ENCODE results near the gene FARSA. TPM values are rescaled to one million over a fixed set of nuclear protein-coding genes. Genes with fewer than 3 reads are reported as not detected.
A peak's percentile ranks its signal among the peaks of the same experiment; 100 is the strongest.

Gene FARSA
- total RNA-seq, 1 experiment from 2014 or later = 194 TPM

DNA sequence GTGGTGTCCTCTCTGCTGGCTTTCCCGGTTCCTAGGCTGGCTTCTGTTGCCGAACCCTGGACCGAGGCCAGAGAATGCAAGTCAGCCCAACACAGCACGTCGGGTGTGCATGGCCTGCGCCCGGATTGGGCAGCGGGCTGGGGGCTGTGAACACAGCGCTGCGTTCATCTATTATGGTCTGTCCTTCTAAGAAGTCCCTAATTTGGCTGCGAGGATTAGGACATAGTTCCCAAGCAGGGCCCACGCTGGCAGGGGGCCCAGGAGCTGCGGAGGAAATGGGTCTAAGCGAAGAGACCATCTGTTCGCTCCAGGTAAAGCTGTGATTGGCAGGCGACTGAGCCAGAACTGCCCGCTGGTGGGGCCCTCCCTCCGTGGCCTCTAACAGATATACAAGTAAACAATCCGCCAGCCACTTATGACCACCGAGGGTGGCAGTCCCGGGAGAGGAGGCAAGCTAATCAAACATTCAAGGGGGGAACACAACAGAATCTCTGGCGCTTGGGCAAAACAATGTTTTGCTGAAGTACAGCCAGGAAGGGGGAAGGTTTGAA is 20.4 kb downstream of the FARSA start:
- H3K9me3 ChIP-seq (ENCODE audit: low read length) = no peaks in the 10 kb centered on the region
- peak overlapping the region; percentile 64 for H3K4me2 ChIP-seq (ENCODE audit: low read length)
- DNase-seq (peak; percentile 44), ATAC-seq (peak; percentile 70)
- H3K36me3 ChIP-seq (ENCODE audit: low read depth, low read length) = no peaks in the 10 kb centered on the region
- no peaks in the 10 kb centered on the region for H3K27me3 ChIP-seq (ENCODE audit: low read length)
- H3K4me1 ChIP-seq (ENCODE audit: insufficient read depth, low read length) = peaks cover 14% of the 10 kb centered on the region
- peaks cover 4% of the 10 kb centered on the region for H3F3A ChIP-seq (ENCODE audit: low read length, unreplicated experiment)
- H3K9ac ChIP-seq (ENCODE audit: low read length) = no peak overlapping the region
- POLR2A ChIA-PET (ENCODE audit: unreplicated experiment) = no interaction called here
- H3K79me2 ChIP-seq (ENCODE audit: low read length) = no peaks in the 10 kb centered on the region
- peak overlapping the region; percentile 66 for H2AFZ ChIP-seq (ENCODE audit: low read length)
- no peak overlapping the region for H3K27ac ChIP-seq (ENCODE audit: low read length)
- H4K20me1 ChIP-seq (ENCODE audit: low read length) = no peaks in the 10 kb centered on the region
- TF ChIP-seq, protein P1, sequence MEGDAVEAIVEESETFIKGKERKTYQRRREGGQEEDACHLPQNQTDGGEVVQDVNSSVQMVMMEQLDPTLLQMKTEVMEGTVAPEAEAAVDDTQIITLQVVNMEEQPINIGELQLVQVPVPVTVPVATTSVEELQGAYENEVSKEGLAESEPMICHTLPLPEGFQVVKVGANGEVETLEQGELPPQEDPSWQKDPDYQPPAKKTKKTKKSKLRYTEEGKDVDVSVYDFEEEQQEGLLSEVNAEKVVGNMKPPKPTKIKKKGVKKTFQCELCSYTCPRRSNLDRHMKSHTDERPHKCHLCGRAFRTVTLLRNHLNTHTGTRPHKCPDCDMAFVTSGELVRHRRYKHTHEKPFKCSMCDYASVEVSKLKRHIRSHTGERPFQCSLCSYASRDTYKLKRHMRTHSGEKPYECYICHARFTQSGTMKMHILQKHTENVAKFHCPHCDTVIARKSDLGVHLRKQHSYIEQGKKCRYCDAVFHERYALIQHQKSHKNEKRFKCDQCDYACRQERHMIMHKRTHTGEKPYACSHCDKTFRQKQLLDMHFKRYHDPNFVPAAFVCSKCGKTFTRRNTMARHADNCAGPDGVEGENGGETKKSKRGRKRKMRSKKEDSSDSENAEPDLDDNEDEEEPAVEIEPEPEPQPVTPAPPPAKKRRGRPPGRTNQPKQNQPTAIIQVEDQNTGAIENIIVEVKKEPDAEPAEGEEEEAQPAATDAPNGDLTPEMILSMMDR (conservative IDR thresholded peaks at IDR 0.05; ENCODE audit: low read depth, low read length) = no peak
- TF ChIP-seq EZH2phosphoT487 (IDR thresholded peaks at IDR 0.05; ENCODE audit: borderline replicate concordance, low read length) (no peak), EZH2 (IDR thresholded peaks at IDR 0.05; ENCODE audit: low read length, unreplicated experiment) (no peak)
- no peaks in the 10 kb centered on the region for H3K9me2 ChIP-seq (replicated peaks; ENCODE audit: low read length)
- intact Hi-C loops (cut with micrococcal nuclease) = no loop called here
- no TSS peak for BruUV-seq (replicated peaks)
- CTCF ChIA-PET = no interaction called here
- H3K4me3 ChIP-seq (ENCODE audit: low read length) = peak overlapping the region; percentile 29; the same call in 1 of the 2 replicates

DNA sequence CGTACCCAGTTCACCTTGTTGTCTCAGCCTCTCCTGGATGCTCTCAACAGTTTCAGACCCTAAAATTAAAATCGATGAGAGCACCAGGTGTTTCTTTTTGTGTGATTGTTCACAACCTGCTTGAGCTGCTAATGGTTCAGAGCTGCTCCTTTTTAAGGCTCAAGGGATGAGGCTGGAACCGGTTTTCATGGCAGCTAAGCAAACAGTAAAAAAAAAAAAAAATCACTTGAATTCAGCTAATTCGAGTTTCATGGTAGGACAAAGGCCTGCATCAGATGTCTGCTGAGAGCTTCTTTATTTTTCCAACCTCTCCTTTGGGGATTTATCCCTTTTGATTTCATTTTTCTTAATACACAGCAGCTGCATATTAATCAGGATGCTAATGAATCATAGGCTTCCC is 20.9 kb downstream of the FARSA start:
- Histone ChIP-seq H3K27ac (ENCODE audit: low read length) (no peak overlapping the region), H3K4me3 (ENCODE audit: low read length) (peak overlapping the region; percentile 29; the same call in 1 of the 2 replicates), H3K9me2 (replicated peaks; ENCODE audit: low read length) (no peaks in the 10 kb centered on the region), H3K4me2 (ENCODE audit: low read length) (peak overlapping the region; percentile 64), H3K9ac (ENCODE audit: low read length) (no peak overlapping the region), H3K36me3 (ENCODE audit: low read depth, low read length) (no peaks in the 10 kb centered on the region), H4K20me1 (ENCODE audit: low read length) (no peaks in the 10 kb centered on the region), H3K27me3 (ENCODE audit: low read length) (no peaks in the 10 kb centered on the region), H2AFZ (ENCODE audit: low read length) (peak overlapping the region; percentile 66), H3K9me3 (ENCODE audit: low read length) (no peaks in the 10 kb centered on the region), H3F3A (ENCODE audit: low read length, unreplicated experiment) (peaks cover 4% of the 10 kb centered on the region), H3K79me2 (ENCODE audit: low read length) (no peaks in the 10 kb centered on the region), H3K4me1 (ENCODE audit: insufficient read depth, low read length) (peaks cover 14% of the 10 kb centered on the region)
- no TSS peak for BruUV-seq (replicated peaks)
- POLR2A ChIA-PET (ENCODE audit: unreplicated experiment) = no interaction called here
- DNase-seq (no peak), ATAC-seq (peak; percentile 12; the same call in 1 of the 2 replicates)
- TF ChIP-seq, protein P1 (conservative IDR thresholded peaks at IDR 0.05; ENCODE audit: low read depth, low read length) = no peak
- TF ChIP-seq EZH2phosphoT487 (IDR thresholded peaks at IDR 0.05; ENCODE audit: borderline replicate concordance, low read length) = no peak
- TF ChIP-seq EZH2 (IDR thresholded peaks at IDR 0.05; ENCODE audit: low read length, unreplicated experiment) = no peak
- intact Hi-C loops (cut with micrococcal nuclease) = no loop called here
- CTCF ChIA-PET = no interaction called here

DNA sequence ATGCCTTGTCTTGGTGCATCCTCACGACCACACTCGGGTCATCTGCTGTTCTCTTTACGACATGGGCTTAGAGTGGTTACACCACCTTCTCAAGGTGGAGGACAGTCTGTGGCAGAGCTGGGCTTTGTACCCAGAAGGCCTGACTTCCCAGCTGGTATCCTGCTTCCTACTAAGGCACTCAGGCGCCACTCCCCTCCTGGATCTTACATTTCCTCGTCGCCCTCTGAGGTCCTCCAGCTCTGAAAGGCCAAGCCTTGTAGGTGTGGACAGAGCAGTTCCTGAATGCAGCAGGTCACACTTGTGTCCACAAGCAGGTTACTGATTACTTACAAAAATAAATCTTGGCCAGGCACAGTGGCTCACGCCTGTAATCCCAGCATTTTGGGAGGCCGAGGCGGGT is 26.3 kb downstream of the FARSA start:
- H3K36me3 ChIP-seq (ENCODE audit: low read depth, low read length) = no peaks in the 10 kb centered on the region
- H3K27ac ChIP-seq (ENCODE audit: low read length) = no peak overlapping the region
- H3K9me2 ChIP-seq (replicated peaks; ENCODE audit: low read length) = no peaks in the 10 kb centered on the region
- no peaks in the 10 kb centered on the region for H3F3A ChIP-seq (ENCODE audit: low read length, unreplicated experiment)
- BruUV-seq (replicated peaks) = no TSS peak
- intact Hi-C loops (cut with micrococcal nuclease) = no loop called here
- H3K4me1 ChIP-seq (ENCODE audit: insufficient read depth, low read length) = peaks cover under 1% of the 10 kb centered on the region; the same call in 1 of the 2 replicates
- no peak overlapping the region for H3K9ac ChIP-seq (ENCODE audit: low read length)
- TF ChIP-seq EZH2phosphoT487 (IDR thresholded peaks at IDR 0.05; ENCODE audit: borderline replicate concordance, low read length) (no peak), EZH2 (IDR thresholded peaks at IDR 0.05; ENCODE audit: low read length, unreplicated experiment) (no peak)
- TF ChIP-seq, protein P1 (conservative IDR thresholded peaks at IDR 0.05; ENCODE audit: low read depth, low read length) = no peak
- DNase-seq (no peak), ATAC-seq (no peak)
- POLR2A ChIA-PET (ENCODE audit: unreplicated experiment) = interaction anchor here (0.5 kb wide), 1 partner anchor 12 kb away, joined by 4 read pairs; no protein-coding TSS in a partner anchor
- H3K9me3 ChIP-seq (ENCODE audit: low read length) = no peaks in the 10 kb centered on the region
- no peak overlapping the region for H3K4me2 ChIP-seq (ENCODE audit: low read length)
- no peak overlapping the region for H2AFZ ChIP-seq (ENCODE audit: low read length)
- H4K20me1 ChIP-seq (ENCODE audit: low read length) = no peaks in the 10 kb centered on the region
- no peaks in the 10 kb centered on the region for H3K79me2 ChIP-seq (ENCODE audit: low read length)
- no peak overlapping the region for H3K4me3 ChIP-seq (ENCODE audit: low read length)
- CTCF ChIA-PET = no interaction called here
- H3K27me3 ChIP-seq (ENCODE audit: low read length) = no peaks in the 10 kb centered on the region

Data from PC-3 (cell line).